Measurements from ENCODE around the gene HIBCH. TPM values are rescaled to one million over a fixed set of nuclear protein-coding genes. Genes with fewer than 3 reads are reported as not detected.

Gene HIBCH
- total RNA-seq, 1 donor from 2014 or later, result 29.1 TPM

Other genes starting within 250 kb of the HIBCH start
- gene INPP1, start 23.8 kb upstream of the HIBCH start, total RNA-seq, result 9.2 and 10.3 TPM in 2 replicates
- gene MFSD6, start 88.5 kb upstream of the HIBCH start, total RNA-seq, result 44.6 and 45.3 TPM in 2 replicates
- 16.4 and 19.0 TPM in 2 replicates for gene NEMP2, start 214.9 kb upstream of the HIBCH start, total RNA-seq